Heart left ventricle (tissue), 16 donors: Measurements from ENCODE around the gene DSCAML1. TPM values are rescaled to one million over a fixed set of nuclear protein-coding genes. Genes with fewer than 3 reads are reported as not detected.

Experiments
- ATAC-seq, 4 donors: fragments of 200-7000 bp; cut with Tn5 transposase; one replicate each; pipeline ENCODE4 v1.9.1; 2020 to 2022; ENCODE audit warnings: moderate library complexity in 4 of 4, mild to moderate bottlenecking in 3 of 4, moderate number of reproducible peaks in 1 of 4
- DNase-seq, 5 donors: peaks; one replicate each; pipeline ENCODE4 v3.0.0-alpha.2; 2020
- H3K27ac ChIP-seq, 12 donors: fragments of 200-600 bp; sonication (generic) in 4 of 12; one replicate each; pipeline versions ENCODE4 v1.5.0 to v1.8.0; 2016 to 2022; ENCODE audit warnings: mild to moderate bottlenecking in 2 of 12
- H3K27me3 ChIP-seq, 9 donors: fragments of 200-600 bp; sonication (generic) in 2 of 9; one replicate each; pipeline versions ENCODE4 v1.5.1 to v1.8.0; 2016 to 2022; ENCODE audit warnings: mild to moderate bottlenecking in 3 of 9
- H3K36me3 ChIP-seq, 9 donors: fragments of 200-600 bp; sonication (generic) in 2 of 9; one replicate each; pipeline versions ENCODE4 v1.5.0 to v1.8.0; 2018 to 2022; ENCODE audit warnings: mild to moderate bottlenecking in 2 of 9
- H3K4me1 ChIP-seq, 12 donors: fragments of 200-600 bp; sonication (generic) in 4 of 12; one replicate each; pipeline versions ENCODE4 v1.5.0 to v1.8.0; 2016 to 2022; ENCODE audit warnings: mild to moderate bottlenecking in 3 of 12
- H3K4me3 ChIP-seq, 12 donors: fragments of 200-600 bp; sonication (generic) in 4 of 12; one replicate each; pipeline versions ENCODE4 v1.5.0 to v1.8.0; 2017 to 2022; ENCODE audit warnings: mild to moderate bottlenecking in 9 of 12, moderate library complexity in 4 of 12
- H3K9me3 ChIP-seq, 12 donors: fragments of 200-600 bp; sonication (generic) in 4 of 12; one replicate each; pipeline versions ENCODE4 v1.5.0 to v1.8.0; 2016 to 2022; ENCODE audit warnings: mild to moderate bottlenecking in 1 of 12
- POLR2A ChIP-seq, 2 donors: fragments of 450-650 bp; IDR thresholded peaks; one replicate each; pipeline ENCODE4 v1.6.1; 2017; ENCODE audit warnings: antibody characterized with exemption in 2 of 2, mild to moderate bottlenecking in 2 of 2, moderate library complexity in 2 of 2
- whole genome bisulfite sequencing, 4 donors: extraction: QIAGEN DNeasy Blood & Tissue Kit in 2 of 4; methylation state at CpG; one replicate each; pipeline versions ENCODE4 v1.1.5 to v1.1.7; 2013 to 2018; 5-methylcytosine and 5-hydroxymethylcytosine counted together
- intact Hi-C, 10 donors: fragments of 100-400 bp; cut with DNase I; formaldehyde crosslinking; loops; one replicate each; pipeline versions ENCODE4 v1.11.1 to v1.14.2; 2022
- polyA plus RNA-seq, 2 donors: library from polyadenylated mRNA; stranded (reverse); fragments of 200-250 nt; gene quantifications; one replicate each; pipeline ENCODE4 v1.2.3, GENCODE V29; 2013
- total RNA-seq, 9 donors: library from RNA; depleted of rRNA in 2 of 9; stranded (reverse); fragments of >200 nt in 2 of 9; fragmentation: NEBNext Ultra II Directional in 3 of 9; extraction: Animal tissue kit (Norgen Biotek cat#: 25700) in 3 of 9; gene quantifications; one replicate each; pipeline versions ENCODE4 v1.1.0 to v1.2.4, GENCODE V29; 2016 to 2023
- TF ChIP-seq, protein P1 (sequence below), 12 donors: fragments of 200-600 bp; sonication (generic) in 4 of 12; IDR thresholded peaks; one replicate each; pipeline versions ENCODE4 v1.5.0 to v1.8.0; 2018 to 2022; ENCODE audit warnings: antibody characterized with exemption in 12 of 12, mild to moderate bottlenecking in 5 of 12
- donor health status: ischemic (EF 13 %, LVEDD 7.1; RV severe dilation, severe dysfunction).
- donor health status: healthy with polysubstance abuse.
- donor health status: DM: no; HTN: yes; CAD: no.
- donor health status: DM: no; HTN: no; CAD: no.
- donor health status: ischemic (EF 25% LVEDD 6.9; RV normal size, moderate dysfunction).
- donor health status: ischemic (EF 25% LVEDD 5.7; RV mildly dilated, moderate dysfunction).
- donor health status: healthy.
- donor health status: DM: yes; HTN: yes; CAD: no.
- donor health status: ischemic (EF 35%, LVEDD 5.7; RV mildly dilated, moderate dysfunction).
- donor health status: nonischemic (EF 11% LVEDD 7.7; RV severe dilation, severe dysfunction).
- donor health status: DM: yes; HTN: yes; CAD: no.
- donor health status: PGD.
- donor health status: ischemic (EF 29% LVEDD 5.4; RV normal size, mild dysfunction).
- donor health status: nonischemic (EF 23%, LVEDD 6.1; RV moderate dilation, normal function).

The DSCAML1 gene
- total and polyA plus RNA-seq, 11 donors: 0.05 to 1.7 (median 0.76) TPM

- intact Hi-C loops: no loop called here
- Histone ChIP-seq H3K4me1 (no peaks in the 10 kb centered on the region), H3K27me3 (no peaks in the 10 kb centered on the region), H3K27ac (no peak overlapping the region), H3K4me3 (no peak overlapping the region), H3K36me3 (peaks cover 0 to 3% (median 0%) of the 10 kb centered on the region in 9 donors), H3K9me3 (no peaks in the 10 kb centered on the region)
- DNase-seq (no peak), ATAC-seq (no peak)
- 86 to 94% (median 88%) methylated on average over 8 of the region's 8 CpGs for WGBS, 4 donors
- TF ChIP-seq, protein P1, sequence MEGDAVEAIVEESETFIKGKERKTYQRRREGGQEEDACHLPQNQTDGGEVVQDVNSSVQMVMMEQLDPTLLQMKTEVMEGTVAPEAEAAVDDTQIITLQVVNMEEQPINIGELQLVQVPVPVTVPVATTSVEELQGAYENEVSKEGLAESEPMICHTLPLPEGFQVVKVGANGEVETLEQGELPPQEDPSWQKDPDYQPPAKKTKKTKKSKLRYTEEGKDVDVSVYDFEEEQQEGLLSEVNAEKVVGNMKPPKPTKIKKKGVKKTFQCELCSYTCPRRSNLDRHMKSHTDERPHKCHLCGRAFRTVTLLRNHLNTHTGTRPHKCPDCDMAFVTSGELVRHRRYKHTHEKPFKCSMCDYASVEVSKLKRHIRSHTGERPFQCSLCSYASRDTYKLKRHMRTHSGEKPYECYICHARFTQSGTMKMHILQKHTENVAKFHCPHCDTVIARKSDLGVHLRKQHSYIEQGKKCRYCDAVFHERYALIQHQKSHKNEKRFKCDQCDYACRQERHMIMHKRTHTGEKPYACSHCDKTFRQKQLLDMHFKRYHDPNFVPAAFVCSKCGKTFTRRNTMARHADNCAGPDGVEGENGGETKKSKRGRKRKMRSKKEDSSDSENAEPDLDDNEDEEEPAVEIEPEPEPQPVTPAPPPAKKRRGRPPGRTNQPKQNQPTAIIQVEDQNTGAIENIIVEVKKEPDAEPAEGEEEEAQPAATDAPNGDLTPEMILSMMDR (IDR thresholded peaks at IDR 0.05): no peak
- TF ChIP-seq POLR2A (IDR thresholded peaks at IDR 0.05): no peak
These were observed 314.1 kb downstream of the DSCAML1 start for GRCh38 chr11:117482881-117483280.

DNA sequence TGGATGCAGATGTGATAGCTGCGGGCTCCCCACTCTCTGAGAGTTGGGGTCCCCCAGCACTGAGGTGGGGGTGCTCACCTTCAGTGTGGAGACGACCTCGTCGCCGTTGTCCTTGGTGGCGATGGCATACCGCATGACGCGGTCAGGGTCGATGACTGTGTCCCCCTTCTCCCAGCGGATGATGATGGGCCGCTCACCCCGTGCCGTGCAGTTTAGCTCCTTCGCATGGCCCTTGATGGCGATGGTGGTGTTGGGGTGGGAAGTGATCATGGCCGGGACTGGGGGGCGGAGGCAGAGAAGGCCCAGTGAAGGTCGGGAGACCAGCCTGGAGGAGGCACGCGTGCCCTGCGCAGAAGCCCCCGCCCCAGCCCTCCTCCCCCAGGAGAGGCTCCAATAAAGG is 315.1 kb downstream of the DSCAML1 start:
- Histone ChIP-seq H3K27ac (no peak overlapping the region), H3K27me3 (no peaks in the 10 kb centered on the region), H3K4me3 (no peak overlapping the region), H3K9me3 (no peaks in the 10 kb centered on the region), H3K4me1 (no peaks in the 10 kb centered on the region), H3K36me3 (peaks cover 0 to 5% (median 0%) of the 10 kb centered on the region in 9 donors)
- intact Hi-C loops: no loop called here
- no peak for ATAC-seq
- no peak for TF ChIP-seq POLR2A (IDR thresholded peaks at IDR 0.05)
- TF ChIP-seq, protein P1 (IDR thresholded peaks at IDR 0.05): no peak
- no peak for DNase-seq
- WGBS, 4 donors: 94 to 98% (median 95%) methylated on average over 14 to 23 of the region's 23 CpGs

DNA sequence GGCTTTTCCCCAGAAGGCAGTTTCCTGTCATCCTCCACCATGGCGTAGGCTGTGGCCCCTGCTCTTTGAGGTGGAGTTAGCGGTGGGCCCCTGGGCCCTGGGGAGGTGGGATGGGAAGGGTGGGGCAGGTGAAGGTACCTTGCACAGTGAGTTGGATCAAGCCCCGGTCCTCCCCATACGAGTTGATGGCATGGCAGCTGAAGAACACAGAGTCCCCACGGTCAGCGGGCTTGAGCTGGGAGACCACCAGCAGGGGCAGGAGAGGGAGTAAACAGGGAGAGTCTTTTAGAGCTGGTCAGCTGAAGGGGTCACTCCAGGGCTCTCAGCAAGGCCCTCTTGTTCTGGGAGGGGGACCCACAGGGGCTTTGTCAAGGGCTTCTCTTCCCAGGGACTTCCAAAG is 316.0 kb downstream of the DSCAML1 start:
- Histone ChIP-seq H3K27ac (no peak overlapping the region), H3K4me3 (no peak overlapping the region), H3K9me3 (no peaks in the 10 kb centered on the region), H3K36me3 (peaks cover 0 to 5% (median 0%) of the 10 kb centered on the region in 9 donors), H3K4me1 (no peaks in the 10 kb centered on the region), H3K27me3 (no peaks in the 10 kb centered on the region)
- TF ChIP-seq, protein P1 (IDR thresholded peaks at IDR 0.05): no peak
- TF ChIP-seq POLR2A (IDR thresholded peaks at IDR 0.05): no peak
- intact Hi-C loops: no loop called here
- 81 to 96% (median 94%) methylated on average over 3 to 6 of the region's 6 CpGs for WGBS, 4 donors
- ATAC-seq (no peak), DNase-seq (no peak)

DNA sequence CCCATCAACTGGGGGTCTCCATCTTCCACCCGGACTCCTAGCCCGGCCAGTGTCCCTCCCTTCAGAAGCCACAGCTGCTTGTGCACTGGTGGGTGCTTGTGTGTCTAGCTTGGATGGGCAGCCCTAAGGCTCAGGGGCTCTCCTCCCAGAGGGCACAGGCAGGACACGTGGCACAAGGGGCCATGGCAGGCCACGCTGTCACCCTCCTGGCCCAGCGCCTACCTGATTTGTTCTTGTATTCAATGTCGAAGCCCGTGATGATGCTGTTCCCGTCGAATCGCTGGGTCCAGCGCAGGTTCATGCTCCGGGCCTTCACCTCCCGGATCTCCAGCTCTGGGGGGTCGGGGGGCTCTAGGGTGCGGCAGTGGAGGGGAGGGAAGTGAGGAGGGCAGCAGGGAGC is 316.8 kb downstream of the DSCAML1 start:
- ATAC-seq (no peak), DNase-seq (no peak)
- intact Hi-C loops: no loop called here
- Histone ChIP-seq H3K27me3 (no peaks in the 10 kb centered on the region), H3K4me1 (no peaks in the 10 kb centered on the region), H3K36me3 (peaks cover 0 to 5% (median 0%) of the 10 kb centered on the region in 9 donors), H3K27ac (no peak overlapping the region), H3K4me3 (no peak overlapping the region), H3K9me3 (no peaks in the 10 kb centered on the region)
- TF ChIP-seq, protein P1 (IDR thresholded peaks at IDR 0.05): no peak
- no peak for TF ChIP-seq POLR2A (IDR thresholded peaks at IDR 0.05)
- 91 to 96% (median 94%) methylated on average over 13 to 15 of the region's 15 CpGs for WGBS, 4 donors
